SK-N-SH treated with all-trans-retinoic acid at 6 μM for 48 hours (cell line): ENCODE data around the gene SFN.
"Not testable (repeated sequence)": the region's sequence is repeated elsewhere in the genome, so short reads cannot be mapped to it uniquely, and the experiment has no call there.

ENCODE experiments used
- CREB5 ChIP-seq: fragments of 250-450 bp; sonication (Bioruptor Pico); IDR thresholded peaks from 2 replicates; pipeline ENCODE4 v1.5.1; 2020; ENCODE audit warnings: low read depth, mild to moderate bottlenecking, moderate library complexity
- GLIS3 ChIP-seq: fragments of 250-450 bp; sonication (Bioruptor Pico); IDR thresholded peaks from 2 replicates; pipeline ENCODE4 v1.5.0; 2020; ENCODE audit warnings: mild to moderate bottlenecking, moderate library complexity

GRCh38 chr1:26847826-26848225 is 15.1 kb upstream of the SFN start:
- not testable (repeated sequence) for TF ChIP-seq CREB5 (CRISPR knock-in tag); GLIS3
